Astrocyte (in vitro differentiated cells and primary cell): ENCODE results near the gene ZNF385C. TPM values are rescaled to one million over a fixed set of nuclear protein-coding genes. Genes with fewer than 3 reads are reported as not detected.

Source experiments
- DNase-seq: peaks from one replicate; pipeline ENCODE4 v3.0.0-alpha.2; 2010; ENCODE audit warnings: low read depth
- FAIRE-seq: peaks from 2 replicates; lab custom pipeline; 2011; peaks lifted over from hg19 to GRCh38; lab: Jason Lieb, UNC
- H2AFZ ChIP-seq: 2 replicates; pipeline ENCODE4 v1.6.0; 2012; ENCODE audit warnings: low read depth, low read length, inconsistent platforms
- H3K27ac ChIP-seq: 2 replicates; pipeline ENCODE4 v1.5.1; 2011; ENCODE audit warnings: low read depth, low read length, inconsistent platforms
- H3K27me3 ChIP-seq: 2 replicates; pipeline ENCODE4 v1.6.0; 2011; ENCODE audit warnings: low read length, inconsistent platforms; ENCODE audit not compliant: insufficient read depth
- H3K36me3 ChIP-seq: 2 replicates; pipeline ENCODE4 v1.5.1; 2011; ENCODE audit warnings: low read length, inconsistent platforms; ENCODE audit not compliant: insufficient read depth
- H3K4me1 ChIP-seq: 2 replicates; pipeline ENCODE4 v1.5.1; 2011; ENCODE audit warnings: low read length, inconsistent platforms; ENCODE audit not compliant: insufficient read depth
- H3K4me2 ChIP-seq: 2 replicates; pipeline ENCODE4 v1.6.0; 2012; ENCODE audit warnings: low read length, inconsistent platforms
- H3K4me3 ChIP-seq: 2 replicates; pipeline ENCODE4 v1.5.1; 2011; ENCODE audit warnings: low read depth, mild to moderate bottlenecking, low read length, inconsistent platforms; ENCODE audit not compliant: insufficient read depth
- H3K79me2 ChIP-seq: 2 replicates; pipeline ENCODE4 v1.6.0; 2012; ENCODE audit warnings: mild to moderate bottlenecking, low read length, inconsistent platforms; ENCODE audit not compliant: insufficient read depth
- H3K9ac ChIP-seq: 2 replicates; pipeline ENCODE4 v1.6.0; 2012; ENCODE audit warnings: mild to moderate bottlenecking, low read length, inconsistent platforms
- H3K9me3 ChIP-seq: 2 replicates; pipeline ENCODE4 v1.5.1; 2012; ENCODE audit warnings: low read depth, mild to moderate bottlenecking, low read length, inconsistent platforms; ENCODE audit not compliant: insufficient read depth
- H4K20me1 ChIP-seq: 2 replicates; pipeline ENCODE4 v1.6.0; 2012; ENCODE audit warnings: low read length, inconsistent platforms; ENCODE audit not compliant: insufficient read depth
- H3K27ac Mint-ChIP-seq: one replicate; pipeline ENCODE4 v1.8.0; 2021; ENCODE audit warnings: mild to moderate bottlenecking, mixed read lengths; ENCODE audit not compliant: unreplicated experiment
- H3K27me3 Mint-ChIP-seq: one replicate; pipeline ENCODE4 v1.8.0; 2021; ENCODE audit warnings: low read depth, mixed read lengths; ENCODE audit not compliant: unreplicated experiment
- H3K36me3 Mint-ChIP-seq: one replicate; pipeline ENCODE4 v1.8.0; 2021; ENCODE audit warnings: low read depth, mixed read lengths; ENCODE audit not compliant: unreplicated experiment
- H3K4me1 Mint-ChIP-seq: one replicate; pipeline ENCODE4 v1.8.0; 2021; ENCODE audit warnings: low read depth, mixed read lengths; ENCODE audit not compliant: unreplicated experiment
- H3K4me3 Mint-ChIP-seq: one replicate; pipeline ENCODE4 v1.8.0; 2021; ENCODE audit warnings: mild to moderate bottlenecking, moderate library complexity, mixed read lengths; ENCODE audit not compliant: unreplicated experiment
- H3K9me3 Mint-ChIP-seq: one replicate; pipeline ENCODE4 v1.8.0; 2021; ENCODE audit warnings: mild to moderate bottlenecking, mixed read lengths; ENCODE audit not compliant: unreplicated experiment
- CTCF ChIP-seq: IDR thresholded peaks from 2 replicates; pipeline ENCODE4 v1.5.1; 2011; ENCODE audit warnings: low read depth, mild to moderate bottlenecking, inconsistent platforms, low read length, moderate library complexity; ENCODE audit not compliant: insufficient read depth
- EZH2 ChIP-seq: IDR thresholded peaks from 2 replicates; pipeline ENCODE4 v1.6.1; 2012; ENCODE audit warnings: mild to moderate bottlenecking, low read length, inconsistent platforms; ENCODE audit not compliant: insufficient read depth
- total RNA-seq: library from RNA; stranded (reverse); gene quantifications from 2 replicates; pipeline ENCODE4 v1.2.1, GENCODE V29; 2021

The ZNF385C gene
- total RNA-seq, 1 donor from 2014 or later = 0.39 TPM

GRCh38 chr17:42090964-42091790 is 7.1 kb downstream of the ZNF385C start:
- no peaks in the 10 kb centered on the region for H3K9me3 Mint-ChIP-seq
- Histone ChIP-seq H3K27ac (no peak overlapping the region), H3K79me2 (no peaks in the 10 kb centered on the region), H3K4me1 (no peaks in the 10 kb centered on the region), H4K20me1 (no peaks in the 10 kb centered on the region), H3K9me3 (no peaks in the 10 kb centered on the region), H3K9ac (no peak overlapping the region), H2AFZ (no peak overlapping the region), H3K36me3 (no peaks in the 10 kb centered on the region), H3K4me3 (no peak overlapping the region), H3K27me3 (peaks cover 13% of the 10 kb centered on the region), H3K4me2 (no peak overlapping the region)
- no peak overlapping the region for H3K4me3 Mint-ChIP-seq
- H3K27ac Mint-ChIP-seq = no peak overlapping the region
- no peaks in the 10 kb centered on the region for H3K36me3 Mint-ChIP-seq
- TF ChIP-seq EZH2 = no peak
- TF ChIP-seq CTCF = no peak
- peaks cover 42% of the 10 kb centered on the region for H3K27me3 Mint-ChIP-seq
- DNase-seq (no peak), FAIRE-seq (no peak)
- no peaks in the 10 kb centered on the region for H3K4me1 Mint-ChIP-seq

- H3K79me2 ChIP-seq = no peaks in the 10 kb centered on the region
- peaks cover 9% of the 10 kb centered on the region for H3K27me3 ChIP-seq
- Mint-ChIP-seq H3K36me3 (no peaks in the 10 kb centered on the region), H3K27ac (no peak overlapping the region), H3K9me3 (no peaks in the 10 kb centered on the region), H3K4me1 (no peaks in the 10 kb centered on the region), H3K4me3 (no peak overlapping the region), H3K27me3 (peaks cover 21% of the 10 kb centered on the region)
- H3K9ac ChIP-seq = no peak overlapping the region
- no peak for FAIRE-seq
- H3K4me2 ChIP-seq = no peak overlapping the region
- H3K9me3 ChIP-seq = no peaks in the 10 kb centered on the region
- no peaks in the 10 kb centered on the region for H3K4me1 ChIP-seq
- H3K36me3 ChIP-seq = no peaks in the 10 kb centered on the region
- no peaks in the 10 kb centered on the region for H4K20me1 ChIP-seq
- DNase-seq = no peak
- no peak overlapping the region for H2AFZ ChIP-seq
- no peak overlapping the region for H3K27ac ChIP-seq
- no peak overlapping the region for H3K4me3 ChIP-seq
- TF ChIP-seq CTCF (no peak), EZH2 (no peak)
These were observed 9.5 kb downstream of the ZNF385C start for GRCh38 chr17:42088736-42089135.
